Right lobe of liver (tissue), 6 donors: Measurements from ENCODE around the gene ALDH8A1. TPM values are rescaled to one million over a fixed set of nuclear protein-coding genes. Genes with fewer than 3 reads are reported as not detected.

Source experiments
- ATAC-seq, 4 donors: fragments of 200-7000 bp; cut with Tn5 transposase; one replicate each; pipeline ENCODE4 v1.9.1; 2020; ENCODE audit warnings: mild to moderate bottlenecking in 4 of 4, moderate library complexity in 4 of 4
- DNase-seq, 3 donors: peaks; one replicate each; pipeline ENCODE4 v3.0.0-alpha.2; 2020
- H3K27ac ChIP-seq, 3 donors: fragments of 200-600 bp; one replicate each; pipeline ENCODE4 v1.8.0; 2022
- H3K27me3 ChIP-seq, 2 donors: fragments of 200-600 bp; one replicate each; pipeline ENCODE4 v1.8.0; 2022
- H3K36me3 ChIP-seq, 4 donors: fragments of 200-600 bp; sonication (generic) in 1 of 4; one replicate each; pipeline versions ENCODE4 v1.5.1 to v1.8.0; 2017 to 2022; ENCODE audit warnings: control low read depth in 1 of 4
- H3K4me1 ChIP-seq, 4 donors: fragments of 200-600 bp; sonication (generic) in 1 of 4; one replicate each; pipeline versions ENCODE4 v1.5.1 to v1.8.0; 2017 to 2022; ENCODE audit warnings: control low read depth in 1 of 4
- H3K4me3 ChIP-seq, 3 donors: fragments of 200-600 bp; one replicate each; pipeline ENCODE4 v1.8.0; 2022
- H3K9me3 ChIP-seq, 4 donors: fragments of 200-600 bp; sonication (generic) in 1 of 4; one replicate each; pipeline versions ENCODE4 v1.5.1 to v1.8.0; 2017 to 2022; ENCODE audit warnings: control low read depth in 1 of 4
- CTCF ChIP-seq, 4 donors: fragments of 200-600 bp in 3 of 4; fragments of 450-650 bp in 1 of 4; IDR thresholded peaks; one replicate each; pipeline versions ENCODE4 v1.5.1 to v1.8.0; 2016 to 2022; ENCODE audit warnings: antibody characterized with exemption in 4 of 4, mild to moderate bottlenecking in 2 of 4
- POLR2A ChIP-seq: fragments of 450-650 bp; IDR thresholded peaks from one replicate; pipeline ENCODE4 v1.6.1; 2017; ENCODE audit warnings: antibody characterized with exemption, mild to moderate bottlenecking
- WGBS: methylation state at CpG from one replicate; pipeline ENCODE4 v1.1.6; 2018; ENCODE audit warnings: low coverage, low lambda C conversion rate; ENCODE audit not compliant: insufficient coverage; ENCODE audit errors: missing lambda C conversion rate; 5-methylcytosine and 5-hydroxymethylcytosine counted together
- intact Hi-C, 2 donors: fragments of 100-400 bp; cut with DNase I; formaldehyde crosslinking; loops; one replicate each; pipeline versions ENCODE4 v1.11.2 to v1.14.1; 2022
- microRNA-seq, 2 donors: library from miRNA; unstranded; fragments of <30 nt; microRNA quantifications; one replicate each; pipeline ENCODE4, GENCODE V29; 2019 to 2020
- total RNA-seq, 6 experiments: library from RNA; depleted of rRNA in 2 of 6; stranded (reverse); fragments of >200 nt in 2 of 6; fragmentation: NEBNext Ultra II Directional in 3 of 6; extraction: Animal tissue kit (Norgen Biotek cat#: 25700) in 3 of 6; gene quantifications; one replicate each; pipeline versions ENCODE4 v1.1.0 to v1.2.4, GENCODE V29; 2016 to 2023
- donor health status: DM: no; HTN: yes; CAD: no.
- donor health status: DM: no; HTN: no; CAD: no.
- donor health status: DM: no; HTN: no; CAD: no.
- donor health status: DM: no; HTN: yes; CAD: no.
- donor health status: DM: no; HTN: yes; CAD: no.

Gene ALDH8A1
- total RNA-seq, 6 experiments from 2014 or later, result 91.4 to 175 (median 166) TPM

DNA sequence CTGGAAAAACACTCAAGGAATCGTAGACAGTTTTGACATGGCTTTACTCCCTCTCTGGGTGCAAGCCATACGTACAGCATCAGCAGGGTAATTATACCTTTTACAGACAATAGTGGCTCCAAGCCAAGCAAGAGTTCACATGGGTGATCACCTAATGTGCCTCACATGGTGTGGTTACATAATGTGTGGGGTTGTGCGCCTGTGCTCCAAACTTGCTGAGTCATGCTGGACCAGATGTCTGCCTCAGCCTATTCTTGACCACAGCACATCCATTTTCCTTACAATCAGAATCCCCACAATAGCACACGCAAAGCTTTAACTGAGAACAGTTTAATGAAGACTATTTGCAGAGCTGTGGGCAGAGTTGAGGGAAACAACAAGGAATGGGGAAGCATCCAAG, 74.5 kb downstream of the ALDH8A1 start:
- TF ChIP-seq POLR2A (no peak), CTCF (IDR thresholded peaks at IDR 0.05) (no peak)
- H3K4me1 ChIP-seq, result peaks cover 0 to 5% (median 0%) of the 10 kb centered on the region in 4 donors
- H3K36me3 ChIP-seq, result no peaks in the 10 kb centered on the region
- H3K9me3 ChIP-seq, result no peaks in the 10 kb centered on the region
- H3K27ac ChIP-seq, result no peak overlapping the region
- intact Hi-C loops, result loop anchor here (5.0 to 10.0 kb wide), 2 partner anchors 51 to 718 kb away; no protein-coding TSS in a partner anchor
- DNase-seq, result no peak
- ATAC-seq, result no peak
- WGBS, result 80% methylated on average over 3 of the region's 4 CpGs
- no peak overlapping the region for H3K4me3 ChIP-seq
- H3K27me3 ChIP-seq, result no peaks in the 10 kb centered on the region

DNA sequence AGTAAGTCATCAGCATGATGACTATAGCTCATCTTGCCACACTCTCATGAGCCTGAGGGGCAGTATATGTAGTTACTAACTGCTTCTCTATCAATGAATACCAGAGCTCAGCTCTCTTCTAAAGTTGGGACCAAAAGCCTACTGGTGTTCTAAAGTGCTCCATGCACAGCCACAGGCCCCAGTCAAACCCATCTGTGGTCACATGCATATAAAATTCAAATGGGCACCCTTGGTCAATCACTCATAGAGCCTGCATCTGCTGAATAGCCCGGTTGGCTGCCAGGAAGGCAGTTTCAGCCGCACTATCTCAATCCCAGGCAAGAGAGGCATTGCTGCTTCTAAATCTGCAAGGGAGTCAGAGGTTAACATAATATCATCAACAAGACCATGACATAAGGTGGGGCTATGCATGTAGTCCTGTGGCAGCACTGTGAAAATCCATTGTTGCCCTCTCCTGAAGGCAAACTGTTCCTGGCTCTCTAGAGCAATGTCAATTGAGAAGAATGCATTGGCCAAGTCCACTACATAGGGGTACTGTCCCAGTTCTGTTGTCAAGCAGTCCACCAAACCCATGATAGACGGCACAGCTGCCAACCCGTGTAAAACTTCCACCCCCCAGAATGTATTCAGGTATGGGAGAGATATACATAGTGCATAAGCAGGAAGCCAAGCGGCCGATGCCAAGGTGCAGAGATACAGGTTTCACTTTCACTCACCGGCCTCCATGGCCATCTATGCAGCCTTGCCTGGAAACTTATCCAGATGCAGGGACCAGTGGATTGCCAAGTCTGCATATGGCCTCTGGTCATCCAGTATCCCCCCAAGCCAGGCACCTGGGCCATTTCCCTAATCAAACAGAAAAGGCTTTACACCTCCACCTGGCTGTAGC, 76.2 kb downstream of the ALDH8A1 start:
- Histone ChIP-seq H3K27ac (no peak overlapping the region), H3K4me1 (peaks cover 0 to 5% (median 0%) of the 10 kb centered on the region in 4 donors), H3K4me3 (no peak overlapping the region), H3K27me3 (no peaks in the 10 kb centered on the region), H3K9me3 (no peaks in the 10 kb centered on the region), H3K36me3 (no peaks in the 10 kb centered on the region)
- no peak for TF ChIP-seq CTCF (IDR thresholded peaks at IDR 0.05)
- no peak for TF ChIP-seq POLR2A
- 53% methylated on average over 3 of the region's 7 CpGs for WGBS
- intact Hi-C loops, result loop anchor here (10.0 kb wide), 1 partner anchor 49 kb away; no protein-coding TSS in a partner anchor
- ATAC-seq (peak; percentile 66 to 88 (median 78)), DNase-seq (peak in 2 of 3 donors; percentile 41 to 54)

DNA sequence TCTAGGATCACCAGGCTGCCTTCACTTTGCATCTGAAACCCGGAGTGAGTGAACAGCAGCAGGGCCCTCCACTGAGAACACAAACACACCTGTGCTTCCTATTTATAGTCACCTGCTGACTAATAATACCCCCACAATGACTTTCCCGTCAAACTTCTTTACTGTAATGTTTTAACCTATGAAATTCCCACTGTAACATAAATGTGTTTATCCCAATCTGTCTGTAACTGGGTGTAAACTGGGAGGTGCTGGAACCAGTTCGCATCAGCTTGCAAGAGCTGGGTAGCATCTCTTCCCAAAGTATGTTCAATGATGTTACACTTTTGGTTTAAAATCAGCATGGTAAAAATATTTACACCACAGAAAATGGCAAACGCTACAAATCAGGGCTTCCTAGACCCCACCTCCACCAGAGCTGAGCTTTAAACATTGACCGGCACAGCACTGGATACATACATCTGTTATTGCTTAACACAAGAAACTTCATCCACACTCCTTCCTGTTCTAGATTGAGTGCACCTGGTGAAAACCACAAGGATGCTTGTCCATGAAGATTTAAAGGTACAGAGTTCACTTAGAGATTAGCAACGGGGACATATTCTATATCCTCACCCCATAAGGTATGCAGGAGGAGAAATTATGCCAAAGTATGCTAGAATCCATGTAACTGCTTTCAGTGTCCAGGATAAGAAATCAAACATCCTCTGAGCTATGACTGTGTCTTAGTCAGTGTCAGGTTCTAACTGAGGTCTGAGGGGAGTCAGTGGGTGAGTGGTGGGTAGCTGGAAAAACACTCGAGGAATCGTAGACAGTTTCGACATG, 79.0 kb downstream of the ALDH8A1 start:
- no peak overlapping the region for H3K27ac ChIP-seq
- H3K9me3 ChIP-seq, result no peaks in the 10 kb centered on the region
- H3K4me1 ChIP-seq, result peaks cover 0 to 6% (median 0%) of the 10 kb centered on the region in 4 donors
- DNase-seq (no peak), ATAC-seq (no peak)
- TF ChIP-seq CTCF (IDR thresholded peaks at IDR 0.05) (no peak), POLR2A (no peak)
- intact Hi-C loops, result loop anchor here (10.0 kb wide), 1 partner anchor 46 kb away; no protein-coding TSS in a partner anchor
- no peaks in the 10 kb centered on the region for H3K27me3 ChIP-seq
- no peaks in the 10 kb centered on the region for H3K36me3 ChIP-seq
- WGBS, result 78% methylated on average over 7 of the region's 9 CpGs
- no peak overlapping the region for H3K4me3 ChIP-seq

DNA sequence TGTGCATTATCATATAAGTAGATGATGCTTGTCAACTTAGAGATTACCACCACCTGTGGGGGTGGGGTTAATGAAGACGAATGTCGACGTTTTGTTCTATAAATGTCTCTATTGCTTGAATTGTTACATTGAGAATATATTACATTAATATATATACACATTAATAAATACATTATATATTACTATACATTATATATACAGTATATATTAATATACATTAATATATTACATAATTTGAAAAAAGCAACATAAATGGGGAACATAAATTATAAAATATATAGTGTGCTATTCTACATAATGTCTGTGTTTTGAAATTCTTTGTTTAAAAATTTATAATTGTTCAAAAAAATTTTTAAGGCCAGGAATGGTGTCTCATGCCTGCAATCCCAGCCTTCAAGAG, 81.1 kb downstream of the ALDH8A1 start:
- Histone ChIP-seq H3K36me3 (no peaks in the 10 kb centered on the region), H3K4me3 (no peak overlapping the region), H3K9me3 (no peaks in the 10 kb centered on the region), H3K27me3 (no peaks in the 10 kb centered on the region), H3K27ac (no peak overlapping the region), H3K4me1 (peaks cover 0 to 21% (median 5%) of the 10 kb centered on the region in 4 donors)
- TF ChIP-seq CTCF (IDR thresholded peaks at IDR 0.05) (no peak), POLR2A (no peak)
- 52% methylated on average over 3 of the region's 3 CpGs for WGBS
- DNase-seq (no peak), ATAC-seq (no peak)
- intact Hi-C loops, result no loop called here

Small RNA genes within 50 kb of the gene (microRNA-seq; reads per million reads assigned to microRNA genes)
- 0 to 0.29 reads per million in 2 donors for gene MIR3662

Other genes with a start within 250 kb of the ALDH8A1 start
- 10 to 100 TPM; 31.8 to 47.2 (median 37.1) TPM for gene HBS1L, start 104.7 kb upstream of the ALDH8A1 start, total RNA-seq
- under 1 TPM in 5 of 6 experiments, not detected in 1; 0.11 to 0.51 (median 0.33) TPM for gene MYB, start 231.2 kb upstream of the ALDH8A1 start, total RNA-seq